ENCODE data around the gene TNK1. TPM values are rescaled to one million over a fixed set of nuclear protein-coding genes. Genes with fewer than 3 reads are reported as not detected.

Gene TNK1
- total RNA-seq, 1 donor from 2014 or later, result 1.7 TPM

GRCh38 chr17:7346761-7347614 lies 33.9 kb upstream of the TNK1 start:
- no peak for TF ChIP-seq CTCF (IDR thresholded peaks at IDR 0.05; ENCODE audit: unreplicated experiment)
- no peak overlapping the region for H3K27ac Mint-ChIP-seq (ENCODE audit: unreplicated experiment)
- no peaks in the 10 kb centered on the region for H3K9me3 Mint-ChIP-seq (ENCODE audit: unreplicated experiment)
- DNase-seq (ENCODE audit: low spot score), result no peak
- no peak overlapping the region for H3K4me3 Mint-ChIP-seq (ENCODE audit: unreplicated experiment)
- H3K4me1 Mint-ChIP-seq (ENCODE audit: unreplicated experiment), result peaks cover 4% of the 10 kb centered on the region
- H3K27me3 Mint-ChIP-seq (ENCODE audit: unreplicated experiment), result peaks cover 5% of the 10 kb centered on the region
- H3K36me3 Mint-ChIP-seq (ENCODE audit: low read depth, unreplicated experiment), result no peaks in the 10 kb centered on the region

GRCh38 chr17:7347630-7348477 lies 33.0 kb upstream of the TNK1 start:
- H3K9me3 Mint-ChIP-seq (ENCODE audit: unreplicated experiment), result no peaks in the 10 kb centered on the region
- no peaks in the 10 kb centered on the region for H3K36me3 Mint-ChIP-seq (ENCODE audit: low read depth, unreplicated experiment)
- H3K27ac Mint-ChIP-seq (ENCODE audit: unreplicated experiment), result no peak overlapping the region
- peaks cover 10% of the 10 kb centered on the region for H3K4me1 Mint-ChIP-seq (ENCODE audit: unreplicated experiment)
- peaks cover 10% of the 10 kb centered on the region for H3K27me3 Mint-ChIP-seq (ENCODE audit: unreplicated experiment)
- no peak for TF ChIP-seq CTCF (IDR thresholded peaks at IDR 0.05; ENCODE audit: unreplicated experiment)
- DNase-seq (ENCODE audit: low spot score), result no peak
- no peak overlapping the region for H3K4me3 Mint-ChIP-seq (ENCODE audit: unreplicated experiment)

- Mint-ChIP-seq H3K27me3 (ENCODE audit: unreplicated experiment) (peaks cover 12% of the 10 kb centered on the region), H3K36me3 (ENCODE audit: low read depth, unreplicated experiment) (no peaks in the 10 kb centered on the region), H3K9me3 (ENCODE audit: unreplicated experiment) (no peaks in the 10 kb centered on the region), H3K27ac (ENCODE audit: unreplicated experiment) (no peak overlapping the region), H3K4me3 (ENCODE audit: unreplicated experiment) (peak overlapping the region; percentile 47), H3K4me1 (ENCODE audit: unreplicated experiment) (peaks cover 10% of the 10 kb centered on the region)
- DNase-seq (ENCODE audit: low spot score), result no peak
- TF ChIP-seq CTCF (IDR thresholded peaks at IDR 0.05; ENCODE audit: unreplicated experiment), result no peak
Measured at GRCh38 chr17:7348478-7349242, 32.2 kb upstream of the TNK1 start.

GRCh38 chr17:7351665-7352502 lies 29.0 kb upstream of the TNK1 start, which contains the start of gene KCTD11:
Gene KCTD11, plus strand, starts transcription at chr17:7352162.
- DNase-seq (ENCODE audit: low spot score), result peak; percentile 61
- TF ChIP-seq CTCF (IDR thresholded peaks at IDR 0.05; ENCODE audit: unreplicated experiment), result no peak
- H3K36me3 Mint-ChIP-seq (ENCODE audit: low read depth, unreplicated experiment), result no peaks in the 10 kb centered on the region
- peak within 1 kb of the TSS; percentile 91 for H3K4me3 Mint-ChIP-seq (ENCODE audit: unreplicated experiment)
- H3K9me3 Mint-ChIP-seq (ENCODE audit: unreplicated experiment), result no peaks in the 10 kb centered on the region
- H3K27ac Mint-ChIP-seq (ENCODE audit: unreplicated experiment), result peak within 1 kb of the TSS; percentile 70
- H3K4me1 Mint-ChIP-seq (ENCODE audit: unreplicated experiment), result peaks cover 10% of the 10 kb centered on the region
- peaks cover 16% of the 10 kb centered on the region for H3K27me3 Mint-ChIP-seq (ENCODE audit: unreplicated experiment)
